ENCODE measurements around the gene MBP. TPM values are rescaled to one million over a fixed set of nuclear protein-coding genes. Genes with fewer than 3 reads are reported as not detected.

The MBP gene
- total RNA-seq, 4 donors from 2014 or later: 44.0 to 68.0 (median 60.2) TPM

GRCh38 chr18:77061281-77061945 lies 71.2 kb downstream of the MBP start:
- TF ChIP-seq CTCF (IDR thresholded peaks at IDR 0.05) (no peak), POLR2A (IDR thresholded peaks at IDR 0.05) (no peak)
- peak overlapping the region in 2 of 3 donors; percentile 35 to 66 for H3K27ac ChIP-seq
- no peaks in the 10 kb centered on the region for H3K27me3 ChIP-seq
- intact Hi-C loops (cut with DNase I): no loop called here
- 86 to 91% methylated on average over 6 of the region's 6 CpGs for WGBS, 2 donors
- no peak for DNase-seq
- peaks cover 29 to 45% of the 10 kb centered on the region in 2 donors for H3K4me1 ChIP-seq
- no peaks in the 10 kb centered on the region for H3K36me3 ChIP-seq
- H3K4me3 ChIP-seq (replicated peaks in 1 of 3): no peak overlapping the region
- no peaks in the 10 kb centered on the region for H3K9me3 ChIP-seq

DNA sequence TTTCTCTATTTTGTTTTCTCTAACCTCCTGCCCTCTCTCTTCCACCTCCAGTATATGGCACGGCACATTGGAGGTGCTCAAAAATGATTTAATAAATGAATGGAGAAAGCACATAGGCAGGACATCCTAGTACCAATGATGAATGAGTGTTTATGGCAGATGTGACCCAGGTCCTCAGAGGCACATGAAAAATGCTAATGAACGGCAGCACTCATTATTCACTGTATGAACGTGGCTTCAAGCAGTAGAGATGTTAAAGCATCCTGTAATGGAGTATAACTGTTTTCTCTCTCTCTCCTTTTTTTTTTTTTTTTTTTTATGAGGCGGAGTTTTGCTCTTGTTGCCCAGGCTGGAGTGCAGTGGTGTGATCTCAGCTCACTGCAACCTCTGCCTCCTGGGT lies 72.4 kb downstream of the MBP start:
- WGBS, 2 donors: 90 to 91% methylated on average over 4 of the region's 4 CpGs
- TF ChIP-seq CTCF (IDR thresholded peaks at IDR 0.05) (no peak), POLR2A (IDR thresholded peaks at IDR 0.05) (no peak)
- H3K4me1 ChIP-seq: peaks cover 38 to 51% of the 10 kb centered on the region in 2 donors
- no peak for DNase-seq
- no peaks in the 10 kb centered on the region for H3K27me3 ChIP-seq
- no peak overlapping the region for H3K4me3 ChIP-seq (replicated peaks in 1 of 3)
- intact Hi-C loops (cut with DNase I): no loop called here
- no peaks in the 10 kb centered on the region for H3K36me3 ChIP-seq
- H3K27ac ChIP-seq: no peak overlapping the region
- no peaks in the 10 kb centered on the region for H3K9me3 ChIP-seq

- H3K27ac ChIP-seq: peak overlapping the region in 1 of 3 donors; percentile 41
- no peaks in the 10 kb centered on the region for H3K27me3 ChIP-seq
- H3K4me3 ChIP-seq (replicated peaks in 1 of 3): no peak overlapping the region
- WGBS, 2 donors: 86% methylated on average over 2 of the region's 2 CpGs
- H3K9me3 ChIP-seq: no peaks in the 10 kb centered on the region
- intact Hi-C loops (cut with DNase I): loop anchor here (5.0 kb wide), 1 partner anchor 52 kb away; no protein-coding TSS in a partner anchor
- peak; percentile 42 to 45 for DNase-seq
- H3K4me1 ChIP-seq: peaks cover 41 to 54% of the 10 kb centered on the region in 2 donors
- no peaks in the 10 kb centered on the region for H3K36me3 ChIP-seq
- TF ChIP-seq POLR2A (IDR thresholded peaks at IDR 0.05) (no peak), CTCF (IDR thresholded peaks at IDR 0.05) (peak; percentile 15 to 56 (median 46))
These were observed 73.2 kb downstream of the MBP start for GRCh38 chr18:77059294-77059916.

GRCh38 chr18:77058290-77058835 lies 74.2 kb downstream of the MBP start:
- 66 to 76% methylated on average over 3 to 17 of the region's 32 CpGs for WGBS, 2 donors
- H3K27ac ChIP-seq: peak overlapping the region in 2 of 3 donors; percentile 41 to 51
- H3K36me3 ChIP-seq: no peaks in the 10 kb centered on the region
- no peak for DNase-seq
- H3K4me1 ChIP-seq: peaks cover 44 to 57% of the 10 kb centered on the region in 2 donors
- no peaks in the 10 kb centered on the region for H3K9me3 ChIP-seq
- intact Hi-C loops (cut with DNase I): loop anchor here (5.0 kb wide), 1 partner anchor 51 kb away; no protein-coding TSS in a partner anchor
- H3K27me3 ChIP-seq: no peaks in the 10 kb centered on the region
- no peak for TF ChIP-seq CTCF (IDR thresholded peaks at IDR 0.05)
- TF ChIP-seq POLR2A (IDR thresholded peaks at IDR 0.05): no peak
- H3K4me3 ChIP-seq (replicated peaks in 1 of 3): no peak overlapping the region

DNA sequence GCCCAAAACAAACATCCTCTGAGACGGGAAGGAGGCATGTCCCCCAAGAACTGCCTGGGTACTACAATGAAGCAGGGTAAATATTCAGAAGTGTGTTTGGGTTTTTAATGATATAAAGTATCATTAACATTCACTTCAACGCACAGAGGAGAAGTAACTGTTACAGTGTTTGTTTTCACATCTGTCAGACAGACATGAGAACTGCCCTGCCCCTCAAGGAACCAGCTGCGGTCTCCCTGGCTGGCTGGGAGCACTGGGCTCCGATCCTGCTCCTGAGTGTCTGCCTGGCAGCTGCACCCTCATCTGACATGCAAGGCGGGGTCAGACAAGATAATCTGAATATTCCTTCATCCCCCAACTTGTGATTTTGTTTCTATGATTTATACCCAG lies 75.6 kb downstream of the MBP start:
- Histone ChIP-seq H3K4me1 (peaks cover 35 to 45% of the 10 kb centered on the region in 2 donors), H3K9me3 (no peaks in the 10 kb centered on the region), H3K36me3 (no peaks in the 10 kb centered on the region), H3K4me3 (replicated peaks in 1 of 3) (no peak overlapping the region), H3K27ac (peak overlapping the region in 1 of 3 donors; percentile 78), H3K27me3 (no peaks in the 10 kb centered on the region)
- intact Hi-C loops (cut with DNase I): loop anchor here (5.0 kb wide), 1 partner anchor 50 kb away; no protein-coding TSS in a partner anchor
- 45 to 68% methylated on average over 4 to 5 of the region's 5 CpGs for WGBS, 2 donors
- DNase-seq: no peak
- no peak for TF ChIP-seq POLR2A (IDR thresholded peaks at IDR 0.05)
- TF ChIP-seq CTCF (IDR thresholded peaks at IDR 0.05): no peak

All from thyroid gland (tissue), 4 donors.